KOPT-K1 (cell line): ENCODE measurements around the gene RTN4RL2.
A peak's percentile ranks its signal among the peaks of the same experiment; 100 is the strongest.

Experiments
- H3K27ac ChIP-seq: fragments of 200-600 bp; sonication (generic); 2 replicates; pipeline ENCODE4 v1.5.1; 2016; ENCODE audit warnings: antibody characterized with exemption, mild to moderate bottlenecking, low read depth, low read length; ENCODE audit not compliant: poor library complexity, severe bottlenecking
- H3K36me3 ChIP-seq: fragments of 200-600 bp; sonication (generic); 2 replicates; pipeline ENCODE4 v1.5.1; 2017; ENCODE audit warnings: antibody characterized with exemption, mild to moderate bottlenecking, low read length, moderate library complexity; ENCODE audit not compliant: insufficient read depth
- H3K9me3 ChIP-seq: fragments of 200-600 bp; sonication (generic); 2 replicates; pipeline ENCODE4 v1.5.1; 2017; ENCODE audit warnings: antibody characterized with exemption, low read length, mild to moderate bottlenecking; ENCODE audit not compliant: insufficient read depth, poor library complexity, severe bottlenecking

The RTN4RL2 gene

GRCh38 chr11:57508341-57509170 lies 48.2 kb downstream of the RTN4RL2 start:
- no peaks in the 10 kb centered on the region for H3K36me3 ChIP-seq
- no peak overlapping the region for H3K27ac ChIP-seq
- no peaks in the 10 kb centered on the region for H3K9me3 ChIP-seq

GRCh38 chr11:57511741-57512430 lies 51.6 kb downstream of the RTN4RL2 start:
- Histone ChIP-seq H3K27ac (no peak overlapping the region), H3K36me3 (no peaks in the 10 kb centered on the region), H3K9me3 (no peaks in the 10 kb centered on the region)

GRCh38 chr11:57512646-57513451 lies 52.5 kb downstream of the RTN4RL2 start:
- Histone ChIP-seq H3K36me3 (no peaks in the 10 kb centered on the region), H3K27ac (no peak overlapping the region), H3K9me3 (no peaks in the 10 kb centered on the region)

GRCh38 chr11:57513452-57513795 lies 53.1 kb downstream of the RTN4RL2 start:
- Histone ChIP-seq H3K36me3 (no peaks in the 10 kb centered on the region), H3K9me3 (no peaks in the 10 kb centered on the region), H3K27ac (no peak overlapping the region)

- no peaks in the 10 kb centered on the region for H3K36me3 ChIP-seq
- H3K27ac ChIP-seq = no peak overlapping the region
- no peaks in the 10 kb centered on the region for H3K9me3 ChIP-seq
Measured at GRCh38 chr11:57513911-57514537, 53.7 kb downstream of the RTN4RL2 start.

GRCh38 chr11:57514538-57515331 lies 54.4 kb downstream of the RTN4RL2 start:
- Histone ChIP-seq H3K27ac (peak overlapping the region; percentile 1), H3K9me3 (no peaks in the 10 kb centered on the region), H3K36me3 (no peaks in the 10 kb centered on the region)

GRCh38 chr11:57515332-57516060 lies 55.2 kb downstream of the RTN4RL2 start, which contains the start of gene SLC43A1:
Gene SLC43A1 (minus strand): TSS chr11:57515702. CDS start chr11:57514111, 1,591 bp downstream.
- peak within 1 kb of the TSS; percentile 1 for H3K27ac ChIP-seq
- no peaks in the 10 kb centered on the region for H3K9me3 ChIP-seq
- no peaks in the 10 kb centered on the region for H3K36me3 ChIP-seq

GRCh38 chr11:57516061-57516443 lies 55.7 kb downstream of the RTN4RL2 start:
- Histone ChIP-seq H3K9me3 (no peaks in the 10 kb centered on the region), H3K27ac (no peak overlapping the region), H3K36me3 (no peaks in the 10 kb centered on the region)

GRCh38 chr11:57521116-57521515 lies 60.8 kb downstream of the RTN4RL2 start:
- Histone ChIP-seq H3K9me3 (no peaks in the 10 kb centered on the region), H3K27ac (no peak overlapping the region), H3K36me3 (peaks cover 8% of the 10 kb centered on the region; the same call in 1 of the 2 replicates)

GRCh38 chr11:57523419-57523818 lies 63.1 kb downstream of the RTN4RL2 start:
- H3K36me3 ChIP-seq = peaks cover 25% of the 10 kb centered on the region
- no peaks in the 10 kb centered on the region for H3K9me3 ChIP-seq
- no peak overlapping the region for H3K27ac ChIP-seq
